Nephron (organoid): ENCODE results near the gene AFAP1.
A peak's percentile ranks its signal among the peaks of the same experiment; 100 is the strongest.

Experiments
- H3K27ac Mint-ChIP-seq, 3 experiments: 2 replicates each; pipeline ENCODE4 v1.8.0; 2020; ENCODE audit warnings: mixed read lengths in 3 of 3, mild to moderate bottlenecking in 2 of 3, moderate library complexity in 1 of 3
- H3K27me3 Mint-ChIP-seq: 2 replicates; pipeline ENCODE4 v1.8.0; 2021; ENCODE audit warnings: low read depth, mild to moderate bottlenecking, moderate library complexity, mixed read lengths
- H3K36me3 Mint-ChIP-seq: 2 replicates; pipeline ENCODE4 v1.8.0; 2020; ENCODE audit warnings: low read depth, mixed read lengths
- H3K4me1 Mint-ChIP-seq: 2 replicates; pipeline ENCODE4 v1.8.0; 2020; ENCODE audit warnings: mixed read lengths
- H3K4me3 Mint-ChIP-seq, 3 experiments: 2 replicates each; pipeline ENCODE4 v1.8.0; 2020; ENCODE audit warnings: mild to moderate bottlenecking in 3 of 3, mixed read lengths in 3 of 3, moderate library complexity in 2 of 3
- H3K9me3 Mint-ChIP-seq: 2 replicates; pipeline ENCODE4 v1.8.0; 2020; ENCODE audit warnings: mixed read lengths
- TF ChIP-seq, protein P1 (sequence below), 3 experiments: fragments of 200-600 bp; sonication (generic); IDR thresholded peaks; one replicate each; pipeline ENCODE4 v1.5.0; 2021; ENCODE audit warnings: antibody characterized with exemption in 3 of 3; ENCODE audit not compliant: unreplicated experiment in 3 of 3

The AFAP1 gene

DNA sequence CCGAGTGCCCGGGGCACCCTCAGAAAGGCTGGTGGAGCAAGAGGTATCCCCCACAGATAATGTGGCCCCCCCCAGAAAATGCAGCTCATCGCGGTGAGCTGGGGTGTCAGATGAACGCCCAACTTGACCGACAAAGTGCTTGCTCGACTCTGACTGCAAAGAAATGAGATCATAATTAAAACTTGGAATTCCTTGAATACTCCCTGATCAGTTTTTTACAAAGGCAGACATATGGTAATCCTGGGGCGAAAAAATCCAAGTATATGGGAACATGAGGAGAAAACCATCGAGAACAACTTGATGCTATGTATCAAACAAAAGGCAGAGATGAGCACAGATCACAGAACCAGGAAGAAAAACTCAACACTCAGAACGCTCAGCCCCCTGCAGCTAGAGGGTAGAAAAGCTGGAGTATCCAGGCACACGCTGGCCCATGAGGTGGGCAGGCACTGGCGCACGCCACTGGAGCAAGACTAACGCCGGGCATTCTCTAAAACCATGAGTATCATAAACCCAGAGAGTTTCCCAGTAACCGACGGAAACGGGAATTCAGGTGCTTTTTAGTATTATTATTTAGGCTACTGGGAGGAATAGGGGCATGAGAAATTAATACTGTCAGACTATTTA lies 127.3 kb downstream of the AFAP1 start:
- H3K4me3 Mint-ChIP-seq = peak overlapping the region; percentile 14 to 58 (median 20)
- H3K4me1 Mint-ChIP-seq = peaks cover 84% of the 10 kb centered on the region
- peaks cover 78% of the 10 kb centered on the region for H3K36me3 Mint-ChIP-seq
- no peaks in the 10 kb centered on the region for H3K27me3 Mint-ChIP-seq
- TF ChIP-seq, protein P1, sequence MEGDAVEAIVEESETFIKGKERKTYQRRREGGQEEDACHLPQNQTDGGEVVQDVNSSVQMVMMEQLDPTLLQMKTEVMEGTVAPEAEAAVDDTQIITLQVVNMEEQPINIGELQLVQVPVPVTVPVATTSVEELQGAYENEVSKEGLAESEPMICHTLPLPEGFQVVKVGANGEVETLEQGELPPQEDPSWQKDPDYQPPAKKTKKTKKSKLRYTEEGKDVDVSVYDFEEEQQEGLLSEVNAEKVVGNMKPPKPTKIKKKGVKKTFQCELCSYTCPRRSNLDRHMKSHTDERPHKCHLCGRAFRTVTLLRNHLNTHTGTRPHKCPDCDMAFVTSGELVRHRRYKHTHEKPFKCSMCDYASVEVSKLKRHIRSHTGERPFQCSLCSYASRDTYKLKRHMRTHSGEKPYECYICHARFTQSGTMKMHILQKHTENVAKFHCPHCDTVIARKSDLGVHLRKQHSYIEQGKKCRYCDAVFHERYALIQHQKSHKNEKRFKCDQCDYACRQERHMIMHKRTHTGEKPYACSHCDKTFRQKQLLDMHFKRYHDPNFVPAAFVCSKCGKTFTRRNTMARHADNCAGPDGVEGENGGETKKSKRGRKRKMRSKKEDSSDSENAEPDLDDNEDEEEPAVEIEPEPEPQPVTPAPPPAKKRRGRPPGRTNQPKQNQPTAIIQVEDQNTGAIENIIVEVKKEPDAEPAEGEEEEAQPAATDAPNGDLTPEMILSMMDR (IDR thresholded peaks at IDR 0.05; ENCODE audit: unreplicated experiment in 3 of 3) = no peak
- no peaks in the 10 kb centered on the region for H3K9me3 Mint-ChIP-seq
- H3K27ac Mint-ChIP-seq = peak overlapping the region; percentile 95 to 99 (median 98)

DNA sequence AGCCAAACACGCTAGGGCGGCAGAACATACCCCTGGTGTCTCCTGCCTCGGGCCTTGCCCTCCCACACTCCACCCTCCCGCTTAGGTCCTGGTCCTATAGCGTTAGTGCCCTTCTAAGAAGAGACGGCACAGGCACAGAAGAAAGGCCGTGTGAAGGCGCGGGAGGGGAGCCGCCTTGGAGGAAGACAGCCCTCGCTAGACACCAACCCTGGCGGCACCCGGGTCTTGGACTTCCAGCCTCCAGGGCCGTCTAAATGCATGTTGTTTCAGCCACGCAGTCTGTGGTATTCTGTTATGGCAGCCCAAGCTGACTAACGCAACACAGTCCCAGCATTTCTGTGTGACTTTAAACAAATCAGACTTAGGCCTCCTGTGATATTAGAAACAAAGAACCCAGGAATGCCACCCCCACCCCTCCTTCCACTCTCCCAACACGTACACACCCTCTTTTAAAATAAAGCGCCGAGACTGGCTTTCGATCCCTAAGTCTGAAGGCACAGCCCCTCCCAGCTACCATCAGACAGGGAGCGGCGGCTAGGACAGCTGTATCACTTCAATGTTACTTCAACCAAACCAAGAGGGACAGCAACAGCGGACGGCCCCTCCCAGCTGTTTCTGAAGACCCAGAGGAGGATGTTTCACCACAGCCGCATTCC lies 128.0 kb downstream of the AFAP1 start:
- Mint-ChIP-seq H3K4me3 (peak overlapping the region; percentile 14 to 58 (median 46)), H3K27ac (peak overlapping the region; percentile 95 to 99 (median 98)), H3K4me1 (peaks cover 84% of the 10 kb centered on the region), H3K9me3 (no peaks in the 10 kb centered on the region), H3K27me3 (no peaks in the 10 kb centered on the region), H3K36me3 (peaks cover 71% of the 10 kb centered on the region)
- TF ChIP-seq, protein P1 (IDR thresholded peaks at IDR 0.05; ENCODE audit: unreplicated experiment in 3 of 3) = no peak

DNA sequence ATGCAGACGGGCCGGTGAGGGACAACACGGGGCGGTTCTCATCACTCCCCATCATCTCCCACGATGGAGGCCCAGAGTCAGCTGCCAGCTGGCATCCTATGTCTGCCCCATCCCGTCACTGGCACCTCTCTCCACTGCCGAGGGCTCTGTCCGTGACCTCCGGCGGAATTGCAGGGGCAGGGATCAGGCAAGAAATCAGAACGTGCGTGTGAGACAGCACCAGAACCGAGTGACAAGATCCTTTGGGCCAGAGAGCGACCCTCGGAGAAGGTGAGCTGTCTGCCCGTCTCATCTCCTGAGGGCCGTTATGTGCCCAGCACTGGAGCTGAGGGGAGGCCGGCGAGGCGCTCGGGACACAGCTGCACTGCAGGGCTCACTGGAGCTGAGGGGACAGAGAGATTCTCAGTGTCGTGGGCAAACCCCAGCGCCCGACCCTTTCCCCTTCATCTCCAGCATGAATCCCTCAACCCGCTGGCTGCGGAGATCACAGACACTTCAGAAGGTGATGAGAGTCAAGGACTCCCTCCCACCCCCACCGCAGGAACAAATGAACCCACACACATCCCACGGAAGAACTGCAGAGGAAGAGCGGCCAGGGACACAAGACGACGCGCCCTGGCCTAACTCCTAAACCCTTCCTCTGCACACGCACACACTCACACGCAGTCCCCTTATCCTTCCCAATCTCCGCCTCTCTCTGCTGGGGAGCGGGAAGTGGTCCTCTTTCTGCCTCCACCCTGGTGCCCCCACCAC lies 128.7 kb downstream of the AFAP1 start:
- Mint-ChIP-seq H3K9me3 (no peaks in the 10 kb centered on the region), H3K4me1 (peaks cover 88% of the 10 kb centered on the region), H3K36me3 (peaks cover 64% of the 10 kb centered on the region), H3K27me3 (no peaks in the 10 kb centered on the region), H3K4me3 (peak overlapping the region in 1 of 3 experiments; percentile 46), H3K27ac (peak overlapping the region; percentile 95 to 99 (median 98))
- TF ChIP-seq, protein P1 (IDR thresholded peaks at IDR 0.05; ENCODE audit: unreplicated experiment in 3 of 3) = no peak

DNA sequence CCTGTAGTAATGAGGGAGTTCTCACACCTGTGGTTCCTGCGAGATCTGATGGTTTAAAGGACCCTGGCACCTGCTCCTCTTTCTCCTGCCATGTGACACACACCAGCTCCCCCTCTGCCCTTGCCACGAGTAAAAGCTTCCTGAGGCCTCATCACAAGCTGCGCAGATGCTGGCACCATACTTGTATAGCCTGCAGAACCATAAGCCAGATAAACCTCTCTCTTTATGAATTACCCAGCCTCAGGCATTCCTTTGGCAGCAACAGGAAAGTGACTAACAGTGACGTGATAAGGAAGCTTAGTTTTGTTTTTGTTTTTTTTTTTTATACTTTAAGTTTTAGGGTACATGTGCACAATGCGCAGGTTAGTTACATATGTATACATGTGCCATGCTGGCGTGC lies 130.9 kb downstream of the AFAP1 start:
- H3K9me3 Mint-ChIP-seq = no peaks in the 10 kb centered on the region
- peaks cover 92% of the 10 kb centered on the region for H3K4me1 Mint-ChIP-seq
- TF ChIP-seq, protein P1 (IDR thresholded peaks at IDR 0.05; ENCODE audit: unreplicated experiment in 3 of 3) = no peak
- no peaks in the 10 kb centered on the region for H3K27me3 Mint-ChIP-seq
- H3K36me3 Mint-ChIP-seq = peaks cover 46% of the 10 kb centered on the region
- peak overlapping the region; percentile 96 to 99 (median 98) for H3K27ac Mint-ChIP-seq
- peak overlapping the region in 1 of 3 experiments; percentile 18 for H3K4me3 Mint-ChIP-seq

DNA sequence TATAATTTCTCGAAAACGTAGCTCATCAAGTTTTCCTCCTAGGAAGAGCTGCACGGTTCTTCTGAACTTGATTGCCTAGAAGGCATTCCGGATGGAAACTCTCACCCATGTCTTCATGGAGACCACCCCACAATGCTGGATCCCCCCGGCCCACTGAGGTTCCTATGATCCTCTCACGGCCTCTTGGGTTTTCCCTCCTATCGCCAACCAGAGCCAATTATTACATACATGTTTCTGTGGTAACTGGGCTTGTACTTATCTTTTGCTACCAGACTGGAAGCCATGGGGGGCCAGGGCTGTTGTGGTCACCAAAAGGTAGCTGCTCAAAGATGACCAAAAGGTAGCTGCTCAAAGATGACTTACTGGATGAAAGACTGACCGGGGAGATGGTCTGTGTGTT lies 131.5 kb downstream of the AFAP1 start:
- Mint-ChIP-seq H3K4me3 (no peak overlapping the region), H3K27ac (peak overlapping the region; percentile 96 to 99 (median 98)), H3K9me3 (no peaks in the 10 kb centered on the region), H3K36me3 (peaks cover 41% of the 10 kb centered on the region), H3K4me1 (peaks cover 87% of the 10 kb centered on the region), H3K27me3 (no peaks in the 10 kb centered on the region)
- TF ChIP-seq, protein P1 (IDR thresholded peaks at IDR 0.05; ENCODE audit: unreplicated experiment in 3 of 3) = no peak
